GM23338 (cell line): ENCODE measurements around the gene ARFIP1. TPM values are rescaled to one million over a fixed set of nuclear protein-coding genes. Genes with fewer than 3 reads are reported as not detected.

Source experiments
- ATAC-seq: fragments of 200-7000 bp; cut with Tn5 transposase; 3 replicates; pipeline ENCODE4 v1.9.1; 2020
- DNase-seq: peaks from one replicate; pipeline ENCODE4 v3.0.0-alpha.2; 2015; ENCODE audit warnings: low spot score
- H2AFZ ChIP-seq: fragments of 200-600 bp; sonication (generic); 2 replicates; pipeline ENCODE4 v1.8.0; 2016; ENCODE audit warnings: antibody characterized with exemption, mild to moderate bottlenecking, moderate library complexity
- H3F3A ChIP-seq: fragments of 200-600 bp; sonication (generic); replicated peaks from 2 replicates; pipeline ENCODE4 v1.8.0; 2017; ENCODE audit warnings: antibody characterized with exemption, mixed run types, low read depth
- H3K27ac ChIP-seq: fragments of 200-600 bp; sonication (generic); 2 replicates; pipeline ENCODE4 v1.6.1; 2016; ENCODE audit warnings: low read depth
- H3K27me3 ChIP-seq: fragments of 200-600 bp; sonication (generic); 2 replicates; pipeline ENCODE4 v1.8.0; 2016; ENCODE audit warnings: mild to moderate bottlenecking, mixed run types, moderate library complexity; ENCODE audit not compliant: insufficient read depth
- H3K36me3 ChIP-seq: fragments of 200-600 bp; sonication (generic); 2 replicates; pipeline ENCODE4 v1.8.0; 2016; ENCODE audit warnings: mild to moderate bottlenecking; ENCODE audit not compliant: insufficient read depth
- H3K4me1 ChIP-seq: fragments of 200-600 bp; sonication (generic); 2 replicates; pipeline ENCODE4 v1.8.0; 2016; ENCODE audit warnings: mild to moderate bottlenecking, moderate library complexity; ENCODE audit not compliant: insufficient read depth
- H3K4me2 ChIP-seq: fragments of 200-600 bp; sonication (generic); 2 replicates; pipeline ENCODE4 v1.7.1; 2017; ENCODE audit warnings: mixed run types
- H3K4me3 ChIP-seq: fragments of 200-600 bp; sonication (generic); 2 replicates; pipeline ENCODE4 v1.6.1; 2016; ENCODE audit warnings: mixed run types
- H3K79me2 ChIP-seq: fragments of 200-600 bp; sonication (generic); replicated peaks from 2 replicates; pipeline ENCODE4 v1.8.0; 2017; ENCODE audit warnings: mild to moderate bottlenecking; ENCODE audit not compliant: insufficient read depth
- H3K9me2 ChIP-seq: fragments of 200-600 bp; sonication (generic); 2 replicates; pipeline ENCODE4 v1.8.0; 2017; ENCODE audit not compliant: insufficient read depth
- H4K20me1 ChIP-seq: fragments of 200-600 bp; sonication (generic); replicated peaks from 2 replicates; pipeline ENCODE4 v1.8.0; 2017; ENCODE audit warnings: mild to moderate bottlenecking; ENCODE audit not compliant: insufficient read depth
- H3K27ac Mint-ChIP-seq: 2 replicates; pipeline ENCODE4 v1.8.0; 2020; ENCODE audit warnings: inconsistent platforms, mild to moderate bottlenecking, moderate library complexity, mixed read lengths
- H3K27me3 Mint-ChIP-seq: 3 replicates; pipeline ENCODE4 v1.8.0; 2022; ENCODE audit warnings: low read depth, mild to moderate bottlenecking, moderate library complexity, mixed read lengths, inconsistent platforms; ENCODE audit not compliant: insufficient read depth, poor library complexity
- H3K36me3 Mint-ChIP-seq: 3 replicates; pipeline ENCODE4 v1.8.0; 2021; ENCODE audit warnings: low read depth, mild to moderate bottlenecking, inconsistent platforms, moderate library complexity, mixed read lengths
- H3K4me1 Mint-ChIP-seq: 3 replicates; pipeline ENCODE4 v1.8.0; 2020; ENCODE audit warnings: mild to moderate bottlenecking, inconsistent platforms, mixed read lengths
- H3K4me3 Mint-ChIP-seq: 3 replicates; pipeline ENCODE4 v1.8.0; 2021; ENCODE audit warnings: moderate library complexity, mild to moderate bottlenecking, inconsistent platforms, mixed read lengths
- H3K9me3 Mint-ChIP-seq: 3 replicates; pipeline ENCODE4 v1.8.0; 2020; ENCODE audit warnings: moderate library complexity, mild to moderate bottlenecking, inconsistent platforms, mixed read lengths
- CREB1 ChIP-seq: fragments of 250-450 bp; sonication (Bioruptor Pico); IDR thresholded peaks from 2 replicates; pipeline ENCODE4 v1.5.0; 2020; ENCODE audit warnings: low read depth, mild to moderate bottlenecking, moderate library complexity
- ETS1 ChIP-seq: IDR thresholded peaks from 2 replicates; pipeline ENCODE4 v1.6.1; 2016; ENCODE audit warnings: antibody characterized with exemption
- EZH2 ChIP-seq: fragments of 200-600 bp; sonication (generic); IDR thresholded peaks from one replicate; pipeline ENCODE4 v1.8.0; 2017; ENCODE audit warnings: antibody characterized with exemption, mild to moderate bottlenecking, low read depth; ENCODE audit not compliant: unreplicated experiment
- EZH2phosphoT487 ChIP-seq: fragments of 200-600 bp; sonication (generic); IDR thresholded peaks from one replicate; pipeline ENCODE4 v1.8.1; 2018; ENCODE audit warnings: antibody characterized with exemption; ENCODE audit not compliant: unreplicated experiment
- JUNB ChIP-seq: IDR thresholded peaks from one replicate; pipeline ENCODE4 v1.6.1; 2016; ENCODE audit warnings: antibody characterized with exemption; ENCODE audit not compliant: unreplicated experiment
- NANOG ChIP-seq: IDR thresholded peaks from 2 replicates; pipeline ENCODE4 v1.6.1; 2016; ENCODE audit warnings: antibody characterized with exemption, borderline replicate concordance
- POLR2AphosphoS5 ChIP-seq: IDR thresholded peaks from 2 replicates; pipeline ENCODE4 v1.6.1; 2016; ENCODE audit warnings: antibody characterized with exemption, low read depth
- REST ChIP-seq: IDR thresholded peaks from one replicate; pipeline ENCODE4 v1.6.1; 2018; ENCODE audit warnings: antibody characterized with exemption; ENCODE audit not compliant: unreplicated experiment
- STAT1 ChIP-seq: IDR thresholded peaks from one replicate; pipeline ENCODE4 v1.6.1; 2016; ENCODE audit warnings: antibody characterized with exemption; ENCODE audit not compliant: unreplicated experiment
- ZNF114 ChIP-seq: fragments of 250-450 bp; sonication (Bioruptor Pico); IDR thresholded peaks from 2 replicates; pipeline ENCODE4 v1.5.0; 2020; ENCODE audit warnings: mild to moderate bottlenecking, moderate library complexity
- ZNF331 ChIP-seq: fragments of 250-450 bp; sonication (Bioruptor Pico); IDR thresholded peaks from 2 replicates; pipeline ENCODE4 v1.5.0; 2020; ENCODE audit warnings: low read depth, mild to moderate bottlenecking, moderate library complexity
- ZNF462 ChIP-seq: fragments of 250-450 bp; sonication (Bioruptor Pico); IDR thresholded peaks from 2 replicates; pipeline ENCODE4 v1.5.0; 2020; ENCODE audit warnings: mild to moderate bottlenecking, moderate library complexity
- polyA plus RNA-seq: library from polyadenylated mRNA; unstranded; fragments of >200 nt; fragmentation: Nextera tagmentation; extraction: Ambion mirVana; gene quantifications from 2 replicates; pipeline ENCODE4 v1.2.1, GENCODE V29; 2016
- total RNA-seq: library from RNA; depleted of rRNA; stranded (reverse); fragments of >200 nt; shearing (Covaris generic); gene quantifications from 2 replicates; pipeline ENCODE4 v1.2.3, GENCODE V29; 2014
- TF ChIP-seq, protein P1 (sequence below), 2 experiments: fragments of 200-600 bp in 1 of 2; sonication (generic) in 1 of 2; conservative IDR thresholded peaks; 2 replicates each; pipeline versions ENCODE4 v1.5.1 to v1.6.1; 2016 to 2017; ENCODE audit warnings: antibody characterized with exemption in 2 of 2, low read depth in 2 of 2, mild to moderate bottlenecking in 2 of 2, moderate library complexity in 1 of 2

The ARFIP1 gene
- total and polyA plus RNA-seq, 2 experiments from 2014 or later, result 46.0 to 49.6 TPM

- Histone ChIP-seq H3K27me3 (no peaks in the 10 kb centered on the region), H3K9me2 (no peaks in the 10 kb centered on the region), H2AFZ (no peak overlapping the region), H3K4me1 (peaks cover 46% of the 10 kb centered on the region), H4K20me1 (peaks cover 26% of the 10 kb centered on the region), H3K27ac (no peak overlapping the region), H3F3A (0 out of 2 replicates have a peak, but pooled peaks cover 4% of the 10 kb centered on the region), H3K4me3 (no peak overlapping the region), H3K36me3 (peaks cover 27% of the 10 kb centered on the region), H3K4me2 (no peak overlapping the region), H3K79me2 (peaks cover 86% of the 10 kb centered on the region)
- peaks cover 5% of the 10 kb centered on the region for H3K27me3 Mint-ChIP-seq
- ATAC-seq, result no peak
- H3K9me3 Mint-ChIP-seq, result no peaks in the 10 kb centered on the region
- no peak overlapping the region for H3K27ac Mint-ChIP-seq
- H3K4me1 Mint-ChIP-seq, result peaks cover 43% of the 10 kb centered on the region
- DNase-seq, result no peak
- H3K4me3 Mint-ChIP-seq, result no peak overlapping the region
- peaks cover 58% of the 10 kb centered on the region for H3K36me3 Mint-ChIP-seq
- TF ChIP-seq ZNF114 (no peak), CREB1 (CRISPR knock-in tag) (no peak), POLR2AphosphoS5 (no peak), JUNB (no peak), NANOG (no peak), STAT1 (no peak), EZH2phosphoT487 (no peak), EZH2 (no peak), ETS1 (no peak), ZNF462 (CRISPR knock-in tag) (no peak), REST (no peak), ZNF331 (CRISPR knock-in tag) (no peak)
- TF ChIP-seq, protein P1, sequence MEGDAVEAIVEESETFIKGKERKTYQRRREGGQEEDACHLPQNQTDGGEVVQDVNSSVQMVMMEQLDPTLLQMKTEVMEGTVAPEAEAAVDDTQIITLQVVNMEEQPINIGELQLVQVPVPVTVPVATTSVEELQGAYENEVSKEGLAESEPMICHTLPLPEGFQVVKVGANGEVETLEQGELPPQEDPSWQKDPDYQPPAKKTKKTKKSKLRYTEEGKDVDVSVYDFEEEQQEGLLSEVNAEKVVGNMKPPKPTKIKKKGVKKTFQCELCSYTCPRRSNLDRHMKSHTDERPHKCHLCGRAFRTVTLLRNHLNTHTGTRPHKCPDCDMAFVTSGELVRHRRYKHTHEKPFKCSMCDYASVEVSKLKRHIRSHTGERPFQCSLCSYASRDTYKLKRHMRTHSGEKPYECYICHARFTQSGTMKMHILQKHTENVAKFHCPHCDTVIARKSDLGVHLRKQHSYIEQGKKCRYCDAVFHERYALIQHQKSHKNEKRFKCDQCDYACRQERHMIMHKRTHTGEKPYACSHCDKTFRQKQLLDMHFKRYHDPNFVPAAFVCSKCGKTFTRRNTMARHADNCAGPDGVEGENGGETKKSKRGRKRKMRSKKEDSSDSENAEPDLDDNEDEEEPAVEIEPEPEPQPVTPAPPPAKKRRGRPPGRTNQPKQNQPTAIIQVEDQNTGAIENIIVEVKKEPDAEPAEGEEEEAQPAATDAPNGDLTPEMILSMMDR (conservative IDR thresholded peaks at IDR 0.05; ENCODE audit: low read depth in 2 of 2), result no peak
Observed at GRCh38 chr4:152947311-152947710, 167.6 kb downstream of the ARFIP1 start.
